Activated T-helper 1 cell treated with anti-CD3 and anti-CD28 coated beads, Interleukin-2, amount 50 U/mL, for 16 hours (primary cell): ENCODE results near the gene PRR13.

Experiments
- DNase-seq, 2 donors: peaks; one replicate each; pipeline ENCODE4 v3.0.0-alpha.2; 2020; ENCODE audit warnings: low read depth in 1 of 2, low spot score in 1 of 2

PRR13 gene

DNA sequence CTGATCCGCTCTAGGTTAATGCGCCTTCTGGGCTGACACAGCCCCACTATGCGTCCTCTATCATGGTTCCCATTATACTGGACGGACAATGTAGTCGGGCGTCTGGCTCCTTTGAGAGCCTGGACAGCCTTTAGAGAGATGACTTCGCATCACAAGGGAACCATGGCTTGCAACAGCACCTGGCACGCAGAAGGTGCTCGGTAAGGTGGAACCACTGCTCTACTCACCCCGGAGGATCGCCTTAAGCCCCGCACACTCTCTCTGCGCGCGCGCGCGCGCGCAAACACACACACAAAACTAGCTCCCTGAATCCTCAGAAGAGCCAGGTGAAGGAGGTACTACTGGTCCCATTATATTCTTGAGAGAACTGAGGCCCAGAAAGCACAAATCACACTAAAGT, 50.7 kb downstream of the PRR13 start:
- DNase-seq, result no peak

- peak; percentile 71 to 78 for DNase-seq
These were observed 51.5 kb downstream of the PRR13 start for GRCh38 chr12:53492830-53493609.

DNA sequence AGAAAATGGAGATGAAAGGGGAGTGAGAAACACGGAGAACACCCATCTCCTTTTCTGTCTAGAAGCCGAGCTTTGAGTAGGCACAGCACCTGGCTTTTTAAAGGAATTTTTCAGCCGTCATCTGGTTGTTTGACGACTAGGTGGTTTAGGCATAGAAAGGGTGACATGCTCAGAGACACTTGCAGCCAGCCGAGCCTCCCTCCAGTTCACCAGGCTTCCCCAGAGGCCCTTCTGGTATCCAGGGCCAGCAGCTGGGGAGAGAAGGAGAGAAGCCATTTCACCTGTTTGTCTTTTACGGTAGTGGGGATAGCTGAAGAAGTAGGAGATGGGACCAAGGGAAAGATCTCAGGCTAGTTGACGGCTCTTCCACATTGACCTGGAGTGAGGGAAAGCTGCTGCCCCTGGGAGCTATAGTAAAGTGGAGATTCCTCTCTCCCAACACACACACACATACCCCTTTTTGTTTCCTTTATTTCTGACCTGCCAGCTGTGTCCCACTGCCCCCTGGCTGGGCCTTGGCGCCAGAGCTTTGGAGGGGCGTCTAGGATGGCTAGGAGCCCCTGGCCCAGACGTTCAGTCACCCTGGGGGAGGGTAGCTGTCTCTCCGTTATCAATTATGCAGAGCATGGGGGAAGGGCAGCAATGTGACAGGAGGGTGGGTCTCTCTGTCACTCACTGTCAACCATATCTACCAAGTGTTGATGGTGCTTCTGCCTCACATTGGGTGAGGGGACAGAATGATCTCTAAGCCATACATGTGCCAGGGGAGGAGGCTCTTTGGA, 52.3 kb downstream of the PRR13 start:
- DNase-seq, result no peak
